ENCODE measurements around the gene GMIP.
"Not testable (repeated sequence)": the region's sequence is repeated elsewhere in the genome, so short reads cannot be mapped to it uniquely, and the experiment has no call there.

Gene GMIP

GRCh38 chr19:19665420-19665948, 22.0 kb upstream of the GMIP start:
- not testable (repeated sequence) for DNase-seq (ENCODE audit: low spot score); H2BK12ac ChIP-seq (ENCODE audit: low read length); H3K9ac ChIP-seq (ENCODE audit: low read depth, low read length, poor library complexity); H3K4me2 ChIP-seq (ENCODE audit: insufficient read depth, low read length, poor library complexity, severe bottlenecking); H2BK120ac ChIP-seq (ENCODE audit: low read depth, low read length); H3K9me3 ChIP-seq (replicated peaks in 1 of 2; ENCODE audit: control insufficient read depth in 2 of 2, insufficient read depth in 1 of 2, low read depth in 1 of 2, low read length in 2 of 2); H2BK15ac ChIP-seq (ENCODE audit: low read length); H2BK5ac ChIP-seq (ENCODE audit: low read length); H2AFZ ChIP-seq (ENCODE audit: low read length); H3K18ac ChIP-seq (ENCODE audit: low read length); H4K91ac ChIP-seq (ENCODE audit: low read depth, low read length, poor library complexity); H3K14ac ChIP-seq (ENCODE audit: low read length); H4K8ac ChIP-seq (ENCODE audit: low read depth, low read length); H3K4me3 ChIP-seq (ENCODE audit: low read length in 2 of 2); H3K4ac ChIP-seq (ENCODE audit: low read length); H3K27ac ChIP-seq (replicated peaks; ENCODE audit: low read length); H3K27me3 ChIP-seq (ENCODE audit: control insufficient read depth in 3 of 3, insufficient read depth in 3 of 3, low read depth in 1 of 3, low read length in 3 of 3); H2AK5ac ChIP-seq (ENCODE audit: low read depth, low read length); H3K23ac ChIP-seq (ENCODE audit: low read depth, low read length, poor library complexity)
- peaks cover 14 to 20% of the 10 kb centered on the region in 2 donors for H3K4me1 ChIP-seq (ENCODE audit: control insufficient read depth in 2 of 2, insufficient read depth in 1 of 2, low read depth in 1 of 2, low read length in 2 of 2)
- no CpG with 5 or more reads among the region's 22 CpGs for WGBS, 2 donors (ENCODE audit: extremely low coverage in 2 of 2, insufficient read length in 2 of 2, insufficient replicate concordance in 1 of 2)
- peaks cover 4 to 18% of the 10 kb centered on the region in 2 donors for H3K36me3 ChIP-seq (replicated peaks in 1 of 2; ENCODE audit: control insufficient read depth in 2 of 2, insufficient read depth in 2 of 2, low read length in 2 of 2)
- H3K79me1 ChIP-seq (ENCODE audit: low read depth, low read length), result peaks cover 14% of the 10 kb centered on the region

- Histone ChIP-seq H3K23ac (ENCODE audit: low read depth, low read length, poor library complexity) (peak within 1 kb of the TSS; percentile 98), H2BK5ac (ENCODE audit: low read length) (peak within 1 kb of the TSS; percentile 75), H3K36me3 (replicated peaks in 1 of 2; ENCODE audit: control insufficient read depth in 2 of 2, insufficient read depth in 2 of 2, low read length in 2 of 2) (peaks cover 16 to 31% of the 10 kb centered on the region in 2 donors), H3K4ac (ENCODE audit: low read length) (no peak within 1 kb of the TSS), H3K4me3 (ENCODE audit: low read length in 2 of 2) (peak within 1 kb of the TSS; percentile 88 to 97), H3K27ac (replicated peaks; ENCODE audit: low read length) (peak within 1 kb of the TSS; percentile 95), H2AK5ac (ENCODE audit: low read depth, low read length) (peak within 1 kb of the TSS; percentile 92), H3K9ac (ENCODE audit: low read depth, low read length, poor library complexity) (peak within 1 kb of the TSS; percentile 96), H2BK15ac (ENCODE audit: low read length) (peak within 1 kb of the TSS; percentile 77), H3K79me1 (ENCODE audit: low read depth, low read length) (peaks cover 8% of the 10 kb centered on the region), H2AFZ (ENCODE audit: low read length) (peak within 1 kb of the TSS; percentile 92), H2BK120ac (ENCODE audit: low read depth, low read length) (peak within 1 kb of the TSS; percentile 26), H3K9me3 (replicated peaks in 1 of 2; ENCODE audit: control insufficient read depth in 2 of 2, insufficient read depth in 1 of 2, low read depth in 1 of 2, low read length in 2 of 2) (no peaks in the 10 kb centered on the region), H3K4me2 (ENCODE audit: insufficient read depth, low read length, poor library complexity, severe bottlenecking) (peak within 1 kb of the TSS; percentile 99), H2BK12ac (ENCODE audit: low read length) (no peak within 1 kb of the TSS), H3K27me3 (ENCODE audit: control insufficient read depth in 3 of 3, insufficient read depth in 3 of 3, low read depth in 1 of 3, low read length in 3 of 3) (no peaks in the 10 kb centered on the region), H3K4me1 (ENCODE audit: control insufficient read depth in 2 of 2, insufficient read depth in 1 of 2, low read depth in 1 of 2, low read length in 2 of 2) (peaks cover 14 to 18% of the 10 kb centered on the region in 2 donors), H4K8ac (ENCODE audit: low read depth, low read length) (peak within 1 kb of the TSS; percentile 45), H3K18ac (ENCODE audit: low read length) (peak within 1 kb of the TSS; percentile 89), H4K91ac (ENCODE audit: low read depth, low read length, poor library complexity) (peak within 1 kb of the TSS; percentile 85), H3K14ac (ENCODE audit: low read length) (peak within 1 kb of the TSS; percentile 39)
- WGBS, 2 donors (ENCODE audit: extremely low coverage in 2 of 2, insufficient read length in 2 of 2, insufficient replicate concordance in 1 of 2), result no CpG with 5 or more reads among the region's 85 CpGs
- DNase-seq (ENCODE audit: low spot score), result peak; percentile 92
Measured at GRCh38 chr19:19663256-19664120, 20.0 kb upstream of the GMIP start, which contains the start of gene ATP13A1. Gene ATP13A1 (minus strand): TSS chr19:19663676. CDS start chr19:19663666, 10 bp downstream.

GRCh38 chr19:19662871-19663255, 19.4 kb upstream of the GMIP start:
- Histone ChIP-seq H3K4me2 (ENCODE audit: insufficient read depth, low read length, poor library complexity, severe bottlenecking) (peak overlapping the region; percentile 99), H3K14ac (ENCODE audit: low read length) (peak overlapping the region; percentile 39), H3K18ac (ENCODE audit: low read length) (peak overlapping the region; percentile 89), H3K27ac (replicated peaks; ENCODE audit: low read length) (no peak overlapping the region), H4K91ac (ENCODE audit: low read depth, low read length, poor library complexity) (peak overlapping the region; percentile 85), H3K79me1 (ENCODE audit: low read depth, low read length) (peaks cover 8% of the 10 kb centered on the region), H3K9ac (ENCODE audit: low read depth, low read length, poor library complexity) (peak overlapping the region; percentile 96), H3K9me3 (replicated peaks in 1 of 2; ENCODE audit: control insufficient read depth in 2 of 2, insufficient read depth in 1 of 2, low read depth in 1 of 2, low read length in 2 of 2) (no peaks in the 10 kb centered on the region), H3K4ac (ENCODE audit: low read length) (no peak overlapping the region), H2AFZ (ENCODE audit: low read length) (peak overlapping the region; percentile 92), H4K8ac (ENCODE audit: low read depth, low read length) (peak overlapping the region; percentile 45), H2BK15ac (ENCODE audit: low read length) (peak overlapping the region; percentile 77), H2BK12ac (ENCODE audit: low read length) (no peak overlapping the region), H2AK5ac (ENCODE audit: low read depth, low read length) (peak overlapping the region; percentile 92), H2BK5ac (ENCODE audit: low read length) (peak overlapping the region; percentile 69), H3K4me1 (ENCODE audit: control insufficient read depth in 2 of 2, insufficient read depth in 1 of 2, low read depth in 1 of 2, low read length in 2 of 2) (peaks cover 11 to 14% of the 10 kb centered on the region in 2 donors), H3K36me3 (replicated peaks in 1 of 2; ENCODE audit: control insufficient read depth in 2 of 2, insufficient read depth in 2 of 2, low read length in 2 of 2) (peaks cover 19 to 37% of the 10 kb centered on the region in 2 donors), H3K4me3 (ENCODE audit: low read length in 2 of 2) (peak overlapping the region; percentile 88 to 97), H3K23ac (ENCODE audit: low read depth, low read length, poor library complexity) (peak overlapping the region; percentile 98), H2BK120ac (ENCODE audit: low read depth, low read length) (peak overlapping the region; percentile 26), H3K27me3 (ENCODE audit: control insufficient read depth in 3 of 3, insufficient read depth in 3 of 3, low read depth in 1 of 3, low read length in 3 of 3) (no peaks in the 10 kb centered on the region)
- DNase-seq (ENCODE audit: low spot score), result no peak
- WGBS, 2 donors (ENCODE audit: extremely low coverage in 2 of 2, insufficient read length in 2 of 2, insufficient replicate concordance in 1 of 2), result no CpG with 5 or more reads among the region's 17 CpGs

- no peak for DNase-seq (ENCODE audit: low spot score)
- Histone ChIP-seq H3K14ac (ENCODE audit: low read length) (no peak overlapping the region), H3K27ac (replicated peaks; ENCODE audit: low read length) (no peak overlapping the region)
Measured at GRCh38 chr19:19662344-19662743, 18.9 kb upstream of the GMIP start.

More at GRCh38 chr19:19662344-19662743, 18.9 kb upstream of the GMIP start:
- Histone ChIP-seq H2AFZ (ENCODE audit: low read length) (no peak overlapping the region), H3K4me3 (ENCODE audit: low read length in 2 of 2) (peak overlapping the region in 1 of 2 donors; percentile 88), H3K4me1 (ENCODE audit: control insufficient read depth in 2 of 2, insufficient read depth in 1 of 2, low read depth in 1 of 2, low read length in 2 of 2) (peaks cover 11 to 14% of the 10 kb centered on the region in 2 donors), H3K4ac (ENCODE audit: low read length) (no peak overlapping the region), H3K79me1 (ENCODE audit: low read depth, low read length) (peaks cover 8% of the 10 kb centered on the region), H3K36me3 (replicated peaks in 1 of 2; ENCODE audit: control insufficient read depth in 2 of 2, insufficient read depth in 2 of 2, low read length in 2 of 2) (peaks cover 22 to 42% of the 10 kb centered on the region in 2 donors), H2BK15ac (ENCODE audit: low read length) (no peak overlapping the region), H3K9ac (ENCODE audit: low read depth, low read length, poor library complexity) (no peak overlapping the region), H4K91ac (ENCODE audit: low read depth, low read length, poor library complexity) (no peak overlapping the region), H3K9me3 (replicated peaks in 1 of 2; ENCODE audit: control insufficient read depth in 2 of 2, insufficient read depth in 1 of 2, low read depth in 1 of 2, low read length in 2 of 2) (no peaks in the 10 kb centered on the region), H3K23ac (ENCODE audit: low read depth, low read length, poor library complexity) (no peak overlapping the region), H3K18ac (ENCODE audit: low read length) (no peak overlapping the region), H4K8ac (ENCODE audit: low read depth, low read length) (no peak overlapping the region), H2BK5ac (ENCODE audit: low read length) (no peak overlapping the region), H2AK5ac (ENCODE audit: low read depth, low read length) (no peak overlapping the region), H2BK120ac (ENCODE audit: low read depth, low read length) (no peak overlapping the region), H3K4me2 (ENCODE audit: insufficient read depth, low read length, poor library complexity, severe bottlenecking) (peak overlapping the region; percentile 99), H2BK12ac (ENCODE audit: low read length) (no peak overlapping the region), H3K27me3 (ENCODE audit: control insufficient read depth in 3 of 3, insufficient read depth in 3 of 3, low read depth in 1 of 3, low read length in 3 of 3) (no peaks in the 10 kb centered on the region)
- no CpG with 5 or more reads among the region's 8 CpGs for WGBS, 2 donors (ENCODE audit: extremely low coverage in 2 of 2, insufficient read length in 2 of 2, insufficient replicate concordance in 1 of 2)

Data from neuronal stem cell (in vitro differentiated cells).